Activated T-helper 1 cell treated with anti-CD3 and anti-CD28 coated beads, Interleukin-12 subunit alpha, Interleukin-12 subunit beta, Interleukin-2, Interleukin-4 antibody, amounts not matched to agents 30 ng/mL and 10 ng/mL and 1 ng/mL, durations not matched to agents 14 hours and 24 hours and 36 hours (primary cell): Measurements from ENCODE around the gene PLK5. TPM values are rescaled to one million over a fixed set of nuclear protein-coding genes. Genes with fewer than 3 reads are reported as not detected.
"Not testable (repeated sequence)": the region's sequence is repeated elsewhere in the genome, so short reads cannot be mapped to it uniquely, and the experiment has no call there.

ENCODE experiments used
- DNase-seq: peaks from one replicate; pipeline ENCODE4 v3.0.0; 2021; ENCODE audit warnings: low spot score
- H3K27ac Mint-ChIP-seq: one replicate; pipeline ENCODE4 v1.8.0; 2021; ENCODE audit warnings: mild to moderate bottlenecking, mixed read lengths
- H3K27me3 Mint-ChIP-seq: one replicate; pipeline ENCODE4 v1.8.0; 2022; ENCODE audit warnings: mild to moderate bottlenecking, moderate library complexity, mixed read lengths; ENCODE audit not compliant: insufficient read depth
- H3K36me3 Mint-ChIP-seq: one replicate; pipeline ENCODE4 v1.8.0; 2021; ENCODE audit warnings: low read depth, mixed read lengths
- H3K4me1 Mint-ChIP-seq: one replicate; pipeline ENCODE4 v1.8.0; 2021; ENCODE audit warnings: low read depth, mixed read lengths
- H3K4me3 Mint-ChIP-seq: one replicate; pipeline ENCODE4 v1.8.0; 2021; ENCODE audit warnings: mild to moderate bottlenecking, moderate library complexity, mixed read lengths
- H3K9me3 Mint-ChIP-seq: one replicate; pipeline ENCODE4 v1.8.0; 2021; ENCODE audit warnings: mixed read lengths
- intact Hi-C: fragments of 100-400 bp; cut with micrococcal nuclease; formaldehyde crosslinking; loops from one replicate; pipeline ENCODE4 v1.15.1; 2024
- total RNA-seq: library from RNA; stranded (reverse); gene quantifications from 2 replicates; pipeline ENCODE4 v1.2.3, GENCODE V29; 2022

Gene PLK5
- total RNA-seq, 1 donor from 2014 or later = not detected

GRCh38 chr19:1514986-1515721 lies 8.7 kb upstream of the PLK5 start:
- no peak overlapping the region for H3K27ac Mint-ChIP-seq
- no peak overlapping the region for H3K4me3 Mint-ChIP-seq
- H3K4me1 Mint-ChIP-seq = no peaks in the 10 kb centered on the region
- no peaks in the 10 kb centered on the region for H3K36me3 Mint-ChIP-seq
- H3K27me3 Mint-ChIP-seq = peaks cover 8% of the 10 kb centered on the region
- intact Hi-C loops = loop anchor here (5.0 kb wide), 1 partner anchor 238 kb away; the partner anchor contains the start of gene FAM174C
- DNase-seq = no peak
- H3K9me3 Mint-ChIP-seq = no peaks in the 10 kb centered on the region

GRCh38 chr19:1516395-1516753 lies 7.5 kb upstream of the PLK5 start:
- no peaks in the 10 kb centered on the region for H3K36me3 Mint-ChIP-seq
- DNase-seq = no peak
- no peak overlapping the region for H3K27ac Mint-ChIP-seq

GRCh38 chr19:1518471-1518870 lies 5.4 kb upstream of the PLK5 start:
- Mint-ChIP-seq H3K9me3 (no peaks in the 10 kb centered on the region), H3K27me3 (peaks cover 9% of the 10 kb centered on the region), H3K4me1 (no peaks in the 10 kb centered on the region), H3K27ac (no peak overlapping the region), H3K36me3 (no peaks in the 10 kb centered on the region), H3K4me3 (no peak overlapping the region)
- DNase-seq = no peak
- intact Hi-C loops = no loop called here

More at GRCh38 chr19:1516395-1516753, 7.5 kb upstream of the PLK5 start:
- Mint-ChIP-seq H3K27me3 (peaks cover 2% of the 10 kb centered on the region), H3K9me3 (no peaks in the 10 kb centered on the region), H3K4me3 (no peak overlapping the region), H3K4me1 (no peaks in the 10 kb centered on the region)
- intact Hi-C loops = no loop called here

- intact Hi-C loops, H3K4me1 Mint-ChIP-seq, H3K9me3 Mint-ChIP-seq, DNase-seq, H3K36me3 Mint-ChIP-seq, H3K4me3 Mint-ChIP-seq, H3K27ac Mint-ChIP-seq: not testable (repeated sequence)
- H3K27me3 Mint-ChIP-seq = peaks cover 14% of the 10 kb centered on the region
These were observed 4.1 kb upstream of the PLK5 start for GRCh38 chr19:1519802-1520201.

GRCh38 chr19:1520203-1520780 lies 3.6 kb upstream of the PLK5 start:
- Mint-ChIP-seq H3K27me3 (peaks cover 16% of the 10 kb centered on the region), H3K9me3 (no peaks in the 10 kb centered on the region), H3K4me1 (no peaks in the 10 kb centered on the region), H3K27ac (no peak overlapping the region), H3K4me3 (no peak overlapping the region), H3K36me3 (no peaks in the 10 kb centered on the region)
- intact Hi-C loops = no loop called here
- no peak for DNase-seq

- Mint-ChIP-seq H3K27me3 (peaks cover 16% of the 10 kb centered on the region), H3K9me3 (no peaks in the 10 kb centered on the region), H3K4me1 (no peaks in the 10 kb centered on the region), H3K27ac (no peak overlapping the region), H3K4me3 (no peak overlapping the region), H3K36me3 (no peaks in the 10 kb centered on the region)
- intact Hi-C loops = no loop called here
- DNase-seq = no peak
These were observed 2.2 kb upstream of the PLK5 start for GRCh38 chr19:1521636-1522035.

GRCh38 chr19:1522061-1522460 lies 1.8 kb upstream of the PLK5 start:
- H3K36me3 Mint-ChIP-seq = no peaks in the 10 kb centered on the region
- H3K27ac Mint-ChIP-seq = no peak overlapping the region
- H3K4me1 Mint-ChIP-seq = no peaks in the 10 kb centered on the region
- peaks cover 16% of the 10 kb centered on the region for H3K27me3 Mint-ChIP-seq
- intact Hi-C loops = no loop called here
- no peak for DNase-seq
- H3K4me3 Mint-ChIP-seq = no peak overlapping the region
- H3K9me3 Mint-ChIP-seq = no peaks in the 10 kb centered on the region

GRCh38 chr19:1522838-1523237 lies 1.0 kb upstream of the PLK5 start:
- Mint-ChIP-seq H3K27me3 (peaks cover 16% of the 10 kb centered on the region), H3K4me3 (no peak overlapping the region), H3K36me3 (no peaks in the 10 kb centered on the region), H3K9me3 (no peaks in the 10 kb centered on the region), H3K27ac (no peak overlapping the region), H3K4me1 (no peaks in the 10 kb centered on the region)
- no peak for DNase-seq
- intact Hi-C loops = no loop called here

- no peaks in the 10 kb centered on the region for H3K36me3 Mint-ChIP-seq
- no peak overlapping the region for H3K27ac Mint-ChIP-seq
- no peak for DNase-seq
- H3K4me1 Mint-ChIP-seq = no peaks in the 10 kb centered on the region
- intact Hi-C loops = no loop called here
- H3K4me3 Mint-ChIP-seq = no peak overlapping the region
- H3K27me3 Mint-ChIP-seq = peaks cover 16% of the 10 kb centered on the region
- no peaks in the 10 kb centered on the region for H3K9me3 Mint-ChIP-seq
These were observed 552 bp downstream of the PLK5 start for GRCh38 chr19:1524287-1524971.

- Mint-ChIP-seq H3K27ac (no peak overlapping the region), H3K9me3 (no peaks in the 10 kb centered on the region), H3K27me3 (peaks cover 16% of the 10 kb centered on the region), H3K36me3 (no peaks in the 10 kb centered on the region), H3K4me1 (no peaks in the 10 kb centered on the region), H3K4me3 (no peak overlapping the region)
- DNase-seq = no peak
- intact Hi-C loops = no loop called here
These were observed 1.1 kb downstream of the PLK5 start for GRCh38 chr19:1524972-1525325.

- H3K27ac Mint-ChIP-seq = no peak overlapping the region
- no peaks in the 10 kb centered on the region for H3K4me1 Mint-ChIP-seq
- H3K4me3 Mint-ChIP-seq = no peak overlapping the region
- intact Hi-C loops = no loop called here
- no peak for DNase-seq
- H3K9me3 Mint-ChIP-seq = no peaks in the 10 kb centered on the region
- peaks cover 16% of the 10 kb centered on the region for H3K27me3 Mint-ChIP-seq
- no peaks in the 10 kb centered on the region for H3K36me3 Mint-ChIP-seq
These were observed 1.5 kb downstream of the PLK5 start for GRCh38 chr19:1525343-1525742.

GRCh38 chr19:1526066-1526778 lies 2.3 kb downstream of the PLK5 start:
- no peaks in the 10 kb centered on the region for H3K4me1 Mint-ChIP-seq
- H3K27ac Mint-ChIP-seq = no peak overlapping the region
- H3K4me3 Mint-ChIP-seq = no peak overlapping the region
- DNase-seq = no peak
- peaks cover 16% of the 10 kb centered on the region for H3K27me3 Mint-ChIP-seq
- intact Hi-C loops = no loop called here
- no peaks in the 10 kb centered on the region for H3K36me3 Mint-ChIP-seq
- no peaks in the 10 kb centered on the region for H3K9me3 Mint-ChIP-seq
